AML-193 (cell line): ENCODE measurements around the gene TRIP10.

Experiments
- DNase-seq, 2 experiments: peaks; one replicate each; lab custom pipeline; 2025; lab: John Stamatoyannopoulos, UW

Gene TRIP10

DNA sequence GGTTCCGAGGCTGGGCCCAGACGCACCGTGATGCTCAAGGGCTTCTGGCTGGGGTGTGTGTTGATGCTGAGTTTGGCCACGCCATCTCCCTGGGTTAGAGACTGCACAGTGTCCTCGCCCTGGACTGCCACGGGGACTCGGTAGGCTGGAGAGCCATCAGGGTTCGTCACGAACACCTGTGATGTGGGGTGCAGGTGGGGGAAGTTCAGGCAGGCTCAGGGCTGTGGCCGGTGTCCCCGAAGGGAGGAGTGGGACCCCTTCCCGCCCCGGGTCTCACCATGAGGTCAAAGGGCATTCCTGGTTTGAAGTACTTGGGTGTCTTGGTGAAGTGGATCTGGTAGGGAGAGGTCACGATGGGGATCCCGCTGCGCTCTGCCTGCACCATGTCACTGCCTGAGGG is 27.2 kb upstream of the TRIP10 start:
- DNase-seq: no peak

GRCh38 chr19:6712692-6713670 is 26.5 kb upstream of the TRIP10 start:
- no peak for DNase-seq

DNA sequence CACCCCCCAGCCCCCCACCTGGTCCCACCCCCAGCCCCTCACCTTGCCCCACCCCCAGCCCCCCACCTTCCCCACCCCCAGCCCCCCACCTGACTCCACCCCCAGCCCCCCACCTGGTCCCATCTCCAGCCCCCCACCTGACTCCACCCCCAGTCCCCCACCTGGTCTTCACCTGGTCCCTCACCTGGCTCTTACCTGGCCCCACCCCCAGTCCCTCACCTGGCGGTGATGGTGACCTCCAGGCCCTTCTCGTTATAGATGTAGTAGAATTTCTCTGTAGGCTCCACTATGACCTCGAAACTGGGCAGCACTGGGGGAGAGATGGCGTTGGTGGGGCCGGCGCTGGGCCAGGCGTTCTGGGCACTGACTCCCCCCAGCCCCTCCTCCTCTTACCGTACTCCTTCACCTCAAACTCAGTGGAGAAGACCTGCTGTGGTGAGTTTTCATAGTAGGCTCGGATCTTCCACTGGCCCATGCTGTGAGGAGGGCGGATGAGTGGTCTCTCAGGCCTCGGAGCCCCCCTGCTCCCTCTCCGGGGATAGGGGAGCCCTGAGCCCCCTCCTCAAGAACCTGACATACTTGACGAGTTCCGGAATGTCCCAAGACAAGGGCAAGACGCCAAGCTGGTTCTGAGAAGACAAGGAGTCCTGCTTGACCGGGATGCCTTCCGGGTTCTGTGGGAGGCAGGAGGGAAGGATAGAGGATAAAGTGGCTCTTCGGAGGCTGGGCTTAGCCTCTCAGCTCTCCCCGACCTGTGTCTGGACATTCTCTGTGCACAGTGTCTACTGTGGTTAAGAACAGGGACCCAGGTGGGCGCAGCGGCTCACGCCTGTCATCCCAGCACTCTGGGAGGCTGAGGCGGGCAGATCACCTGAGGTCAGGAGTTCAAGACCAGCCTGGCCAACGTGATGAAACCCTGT is 25.4 kb upstream of the TRIP10 start:
- no peak for DNase-seq

DNA sequence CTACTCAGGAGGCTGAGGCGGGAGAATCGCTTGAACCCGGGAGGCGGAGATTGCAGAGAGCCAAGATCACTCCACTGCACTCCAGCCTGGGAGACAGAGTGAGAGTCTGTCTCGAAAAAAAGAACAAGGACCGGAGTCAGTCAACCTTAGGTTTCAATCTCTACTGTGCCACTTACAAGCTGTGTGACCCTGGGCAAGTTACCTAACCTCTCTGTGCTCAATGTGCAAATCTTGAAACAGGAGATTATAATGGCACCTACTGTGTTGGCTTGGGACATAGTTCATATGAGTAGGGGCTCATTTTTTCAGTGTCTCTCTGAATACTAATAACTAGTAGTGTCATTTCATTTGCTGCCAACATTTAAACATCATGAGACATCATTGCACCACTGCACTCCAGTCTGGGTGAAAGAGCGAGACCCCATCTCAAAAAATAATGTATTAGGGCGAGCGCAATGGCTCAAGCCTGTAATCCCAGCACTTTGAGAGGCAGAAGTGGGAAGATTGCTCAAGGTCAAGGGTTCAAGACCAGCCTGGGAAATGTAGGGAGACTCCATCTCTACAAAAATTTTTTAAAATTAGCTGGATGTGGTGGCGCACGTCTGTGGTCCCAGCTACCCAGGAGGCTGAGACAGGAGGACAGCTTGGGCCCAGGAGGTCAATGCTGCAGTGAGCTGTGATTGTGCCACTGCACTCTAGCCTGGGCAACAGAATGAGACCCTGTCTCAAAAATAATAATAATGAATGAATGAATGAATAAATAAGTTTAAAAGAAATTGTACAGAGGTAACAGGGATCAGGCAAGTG is 24.5 kb upstream of the TRIP10 start:
- DNase-seq: no peak

DNA sequence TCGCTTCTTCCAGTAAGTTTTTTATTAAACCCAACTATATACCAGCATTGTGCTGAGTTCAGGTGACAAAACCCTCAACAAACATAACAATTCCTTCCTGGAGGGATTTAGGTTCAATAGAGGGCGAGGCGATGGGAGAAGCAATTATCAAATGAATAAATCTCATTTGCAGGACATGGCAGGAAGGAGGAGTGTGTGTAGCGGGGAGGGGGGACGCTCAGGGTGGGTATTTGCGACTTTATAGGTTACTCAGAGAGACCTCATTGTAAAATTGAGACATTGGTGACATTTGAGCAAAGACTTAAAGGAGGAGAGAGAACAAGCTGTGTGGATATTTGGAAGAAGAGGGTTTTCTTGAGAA is 22.9 kb upstream of the TRIP10 start:
- no peak for DNase-seq

DNA sequence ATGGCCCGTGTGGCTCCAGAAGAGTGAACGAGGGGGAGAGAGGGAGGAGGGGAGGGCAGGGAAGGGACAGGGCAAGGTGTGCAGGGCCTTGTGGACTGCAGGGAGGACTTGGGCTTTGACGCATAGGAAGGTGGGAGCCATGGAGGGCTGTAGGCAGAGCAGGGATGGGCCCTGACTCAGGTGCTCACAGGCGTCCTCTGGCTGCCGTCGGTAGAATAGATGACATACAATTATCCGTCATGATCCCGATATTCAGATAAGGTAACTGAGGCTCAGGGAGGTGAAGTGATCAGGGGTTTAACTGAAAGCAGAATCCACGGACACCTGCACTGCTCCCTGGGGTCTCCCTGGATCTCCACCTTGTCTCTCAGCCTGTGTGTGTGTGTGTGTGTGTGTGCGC is 22.4 kb upstream of the TRIP10 start:
- no peak for DNase-seq

DNA sequence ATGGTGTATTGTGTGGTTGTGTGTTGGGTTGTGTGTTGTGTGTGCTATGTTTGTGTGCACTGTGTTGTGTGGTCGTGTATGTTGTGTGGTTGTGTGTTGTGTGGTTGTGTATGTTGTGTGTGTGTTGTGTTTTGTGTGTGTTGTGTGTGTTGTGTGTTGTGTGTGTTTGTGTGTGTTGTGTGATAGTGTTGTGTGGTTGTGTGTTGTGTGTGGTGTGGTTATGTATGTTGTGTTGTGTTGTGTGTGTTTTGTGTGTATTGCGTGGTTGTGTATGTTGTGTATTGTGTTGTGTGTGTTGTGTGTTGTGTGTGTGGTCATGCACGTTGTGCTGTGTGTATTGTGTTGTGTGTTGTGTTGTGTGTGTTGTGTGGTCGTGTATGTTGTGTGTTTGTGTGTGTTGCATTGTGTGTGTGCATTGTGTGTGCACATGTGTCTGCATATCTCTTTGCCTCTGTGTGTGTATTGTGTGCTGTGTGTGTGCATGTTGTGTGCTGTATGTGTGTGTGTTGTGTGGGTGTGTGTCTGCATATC is 22.0 kb upstream of the TRIP10 start:
- DNase-seq: no peak

- DNase-seq: no peak
Observed at GRCh38 chr19:6718111-6718740, 21.3 kb upstream of the TRIP10 start.

GRCh38 chr19:6718741-6719539 is 20.5 kb upstream of the TRIP10 start:
- no peak for DNase-seq

GRCh38 chr19:6719540-6719861 is 20.0 kb upstream of the TRIP10 start:
- DNase-seq: no peak

DNA sequence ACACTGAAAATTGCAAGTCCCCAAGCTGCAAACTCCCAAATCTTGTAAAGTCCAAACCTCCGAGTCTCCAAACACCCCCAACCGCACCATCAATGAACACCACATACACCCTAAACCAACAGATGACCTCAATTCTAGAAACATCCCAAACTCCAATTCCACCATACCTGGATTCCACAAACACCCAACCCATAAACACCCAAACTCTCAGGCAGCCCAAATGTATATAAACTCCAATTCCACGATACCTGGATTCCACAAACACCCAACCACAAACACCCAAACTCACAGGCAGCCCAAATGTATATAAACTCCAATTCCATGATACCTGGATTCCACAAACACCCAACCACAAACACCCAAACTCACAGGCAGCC is 19.5 kb upstream of the TRIP10 start:
- DNase-seq: no peak

DNA sequence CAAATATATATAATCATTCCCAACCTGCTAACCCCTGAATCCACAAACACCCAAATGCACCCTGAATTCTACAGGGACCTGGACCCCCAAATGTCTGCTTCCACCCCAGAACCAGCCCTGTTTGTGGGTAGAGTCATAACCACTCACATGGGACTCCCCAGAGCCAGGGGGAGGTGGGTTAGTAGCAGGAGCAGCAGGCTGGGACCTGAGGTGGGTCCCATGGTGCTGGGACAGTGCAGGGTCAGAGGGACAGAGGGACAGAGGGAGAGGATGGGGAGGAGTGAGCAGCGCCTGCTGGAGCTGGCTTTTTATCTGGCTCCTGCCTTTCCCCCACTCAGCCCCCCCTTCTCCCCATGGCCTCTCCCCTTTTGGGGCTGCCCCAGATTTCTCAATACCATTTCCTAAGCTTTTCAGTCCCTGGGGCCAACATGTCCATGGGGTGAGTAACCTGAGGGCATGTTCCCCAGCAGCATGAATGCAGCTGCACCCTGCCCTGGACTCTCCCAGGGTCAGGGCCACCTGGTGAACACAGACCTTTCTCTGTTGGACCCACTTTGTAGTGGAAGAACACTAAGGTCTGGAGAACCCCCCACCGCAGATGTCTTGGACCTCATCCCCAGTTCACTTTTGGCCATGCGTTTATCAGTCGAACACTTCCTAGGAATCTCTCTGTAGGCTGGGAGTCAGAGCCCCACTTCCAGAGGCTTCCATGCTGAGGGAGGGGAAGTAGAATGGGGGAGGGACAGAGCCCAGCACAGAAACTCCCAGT is 18.9 kb upstream of the TRIP10 start, which contains the start of gene C3:
C3 (minus strand) TSS at position 282 of the 769 bp plus-strand sequence; CDS start at position 221, 61 bp downstream.
- peak; percentile 59 to 73 for DNase-seq

- DNase-seq: no peak
Observed at GRCh38 chr19:6721138-6721474, 18.4 kb upstream of the TRIP10 start.

GRCh38 chr19:6721773-6722172 is 17.7 kb upstream of the TRIP10 start:
- DNase-seq: peak in 1 of 2 experiments; percentile 45

GRCh38 chr19:6723108-6723618 is 16.3 kb upstream of the TRIP10 start:
- no peak for DNase-seq

DNA sequence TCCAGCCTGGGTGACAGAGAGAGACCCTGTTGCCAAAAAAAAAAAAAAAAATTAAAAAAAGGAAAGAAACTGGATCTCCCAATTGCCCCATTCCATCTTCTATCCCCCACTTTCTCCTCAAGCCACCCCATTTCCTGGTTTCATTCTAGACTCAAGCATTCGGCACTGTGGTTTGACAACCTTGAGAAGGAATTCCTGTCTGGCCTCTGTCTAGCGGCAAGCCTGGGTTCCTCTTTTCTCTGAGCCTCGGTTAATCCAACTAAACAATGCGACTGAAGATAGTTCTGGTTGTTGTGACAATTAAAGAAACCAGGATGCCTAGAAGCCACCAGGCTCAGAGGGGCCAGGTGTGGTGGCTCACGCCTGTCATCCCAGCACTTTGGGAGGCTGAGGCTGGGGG is 15.7 kb upstream of the TRIP10 start:
- peak; percentile 37 to 41 for DNase-seq

GRCh38 chr19:6724631-6725492 is 14.6 kb upstream of the TRIP10 start:
- DNase-seq: no peak

- no peak for DNase-seq
Observed at GRCh38 chr19:6725513-6726231, 13.8 kb upstream of the TRIP10 start.
